Fibroblast of peridontal ligament (primary cell): Measurements from ENCODE around the gene USH2A.
A peak's percentile ranks its signal among the peaks of the same experiment; 100 is the strongest.
"Not testable (repeated sequence)": the region's sequence is repeated elsewhere in the genome, so short reads cannot be mapped to it uniquely, and the experiment has no call there.

ENCODE experiments used
- DNase-seq: peaks from one replicate; pipeline ENCODE4 v3.0.0-alpha.2; 2010; ENCODE audit errors: extremely low read depth

USH2A gene

DNA sequence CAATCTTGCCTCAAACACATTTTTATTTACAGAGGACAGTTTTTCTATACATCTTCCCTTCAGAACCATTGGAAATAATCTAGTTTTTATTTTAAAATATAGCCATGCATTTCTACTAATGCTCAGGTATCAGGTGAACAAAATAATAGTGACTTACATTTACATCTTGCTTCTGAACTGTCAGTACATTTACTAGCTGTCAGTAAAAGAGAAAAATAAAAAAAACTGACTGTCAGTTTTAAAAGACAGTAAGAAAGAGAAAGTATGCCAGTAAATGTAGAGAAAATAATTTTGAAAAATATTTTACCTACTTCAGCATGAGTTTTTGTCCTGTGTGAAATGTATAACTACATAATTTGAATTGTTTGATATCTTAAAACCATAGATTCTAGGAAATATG lies 33.5 kb downstream of the USH2A start:
- DNase-seq, result no peak

DNA sequence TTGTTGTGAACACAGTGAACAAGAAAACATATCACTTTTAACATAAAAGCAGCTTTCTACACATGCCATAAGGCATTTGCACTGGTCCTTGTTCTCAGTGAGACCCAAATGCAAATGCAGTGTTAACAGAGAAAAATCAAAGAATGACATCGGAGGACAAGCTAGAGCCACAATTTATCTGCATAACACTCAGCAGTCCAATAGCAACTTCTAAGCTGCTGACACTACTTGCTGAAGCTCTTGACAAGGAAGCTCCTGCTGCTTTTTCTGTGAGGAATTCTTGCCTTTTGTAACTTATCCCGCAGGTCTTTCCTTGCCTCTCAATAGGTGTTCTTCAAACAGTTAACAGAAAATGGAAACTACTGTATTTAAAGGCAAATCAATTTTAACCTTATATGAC lies 34.7 kb downstream of the USH2A start:
- DNase-seq, result no peak

DNA sequence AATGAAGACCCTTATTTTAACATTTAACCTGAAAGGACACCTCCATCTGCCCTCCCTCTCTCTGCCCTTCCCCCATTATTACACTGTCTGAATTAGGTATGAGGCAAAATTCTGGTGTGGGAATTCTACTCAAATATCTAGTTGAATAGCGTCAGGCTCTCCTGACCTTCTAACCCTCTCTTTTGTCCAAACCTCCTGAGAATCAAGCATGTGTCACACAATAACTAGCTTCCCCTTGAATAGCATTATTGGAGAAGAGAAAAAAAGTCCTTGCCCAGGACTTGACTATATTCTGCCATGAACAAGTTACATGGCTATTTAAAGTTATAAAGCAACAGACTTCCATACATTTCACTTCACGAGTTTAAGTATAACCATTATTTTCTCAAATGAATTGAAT lies 35.5 kb downstream of the USH2A start:
- DNase-seq, result no peak

DNA sequence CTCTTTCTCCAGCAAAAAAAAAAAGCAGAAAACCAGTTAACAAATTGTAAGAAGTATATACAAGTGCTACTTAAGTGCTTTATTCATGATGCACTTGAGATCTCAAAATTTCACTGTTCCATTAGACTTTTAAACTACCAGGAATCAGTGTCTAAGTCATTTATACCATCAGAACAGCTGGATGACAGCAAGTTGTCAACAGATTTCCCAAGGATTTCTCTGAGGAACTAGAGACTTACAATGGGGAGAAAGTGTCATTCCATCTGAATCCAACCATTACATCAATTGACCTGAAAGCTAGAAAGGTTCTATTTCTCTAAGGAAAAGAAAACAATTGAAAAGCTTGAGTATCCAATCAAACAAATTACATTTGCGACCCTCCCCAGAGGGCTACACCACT lies 43.8 kb downstream of the USH2A start:
- DNase-seq, result no peak

DNA sequence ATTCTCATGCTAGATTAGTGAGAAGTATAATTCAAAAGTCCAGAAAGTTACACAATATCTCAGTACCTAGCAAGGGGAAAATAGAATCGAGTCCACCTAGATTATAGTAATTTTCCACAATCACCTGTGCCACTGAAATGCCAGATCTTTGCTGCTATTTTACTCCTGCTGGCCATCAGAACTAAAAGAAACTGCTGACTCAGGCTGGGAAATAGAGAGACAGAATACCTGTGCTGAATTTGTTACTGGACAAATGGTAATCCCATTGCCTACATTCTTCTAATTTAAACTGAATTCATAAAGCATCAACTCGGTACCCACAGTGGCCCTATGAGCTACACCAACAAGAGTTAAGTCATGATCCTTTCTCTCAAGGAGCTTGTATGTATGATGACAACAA lies 55.0 kb downstream of the USH2A start:
- no peak for DNase-seq

DNA sequence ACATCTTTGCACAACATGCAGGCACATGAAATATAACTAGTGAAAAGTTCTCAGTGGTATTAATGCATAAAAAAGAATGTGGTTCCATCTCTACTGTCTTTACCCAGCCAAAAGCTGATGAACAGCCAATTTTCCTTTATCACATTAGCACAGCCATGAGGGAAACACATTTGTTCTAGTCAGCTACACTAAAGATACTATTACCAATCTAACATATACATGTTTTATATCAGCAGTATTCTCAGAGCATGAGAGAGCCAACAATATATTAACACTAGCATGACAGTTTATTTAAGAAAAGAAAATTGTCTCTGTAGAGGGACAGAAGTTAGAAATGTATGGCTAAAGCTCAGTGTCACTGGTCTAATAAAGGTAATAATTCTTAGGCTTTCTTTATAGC lies 56.3 kb downstream of the USH2A start:
- no peak for DNase-seq

DNA sequence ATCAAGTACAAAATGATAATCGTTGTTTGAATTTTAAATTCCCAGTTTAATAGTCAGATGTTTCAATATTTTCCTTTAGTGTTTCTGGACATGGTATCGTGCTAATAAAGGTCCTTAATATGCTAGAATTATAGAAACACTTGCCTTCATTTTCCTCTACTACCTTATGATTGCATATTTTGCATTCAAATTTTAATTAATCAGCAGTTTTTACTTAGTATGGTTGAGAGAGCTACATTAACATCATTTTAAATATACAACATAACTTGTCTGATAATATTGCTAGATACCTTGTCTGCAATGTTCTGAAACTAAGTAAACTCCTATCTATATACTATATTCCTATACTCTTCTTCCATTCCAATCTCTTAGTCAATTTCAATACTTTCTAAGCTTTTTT lies 66.3 kb downstream of the USH2A start:
- no peak for DNase-seq

DNA sequence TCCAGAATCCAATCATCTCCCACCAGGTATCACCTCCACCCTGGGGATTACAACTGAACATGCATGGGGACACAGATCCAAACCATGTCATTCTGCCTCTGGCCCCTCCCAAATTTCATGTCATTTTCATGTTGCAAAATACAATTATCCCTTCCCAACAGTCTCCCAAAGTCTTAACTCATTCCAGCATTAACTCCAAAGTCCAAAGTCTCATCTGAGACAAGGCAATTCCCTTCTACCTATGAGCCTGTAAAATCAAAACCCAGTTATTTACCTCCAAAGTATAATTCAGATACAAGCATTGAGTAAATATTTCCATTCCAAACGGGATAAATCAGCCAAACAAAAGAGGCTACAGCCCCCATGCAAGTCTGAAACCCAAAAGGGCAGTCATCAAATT lies 73.1 kb downstream of the USH2A start:
- no peak for DNase-seq

DNA sequence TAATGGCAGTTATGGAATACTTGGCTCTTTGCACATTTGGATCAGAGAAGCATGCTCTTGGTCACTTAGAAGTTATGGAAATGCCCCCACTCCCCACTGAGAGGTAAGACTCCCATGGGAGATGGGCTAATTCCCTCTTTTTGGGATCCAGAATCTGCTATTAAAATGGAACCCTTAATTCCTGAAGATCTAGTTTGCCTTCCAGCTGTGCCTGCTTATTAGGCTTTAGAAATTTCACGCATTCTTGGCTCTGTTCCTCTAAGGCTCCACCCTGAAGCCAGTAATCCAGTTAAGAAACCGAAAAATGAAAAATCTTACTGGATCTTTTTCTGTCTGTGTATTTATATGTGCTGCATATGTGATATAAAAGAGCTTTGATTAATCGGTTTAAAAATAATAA lies 76.7 kb downstream of the USH2A start:
- DNase-seq, result no peak

DNA sequence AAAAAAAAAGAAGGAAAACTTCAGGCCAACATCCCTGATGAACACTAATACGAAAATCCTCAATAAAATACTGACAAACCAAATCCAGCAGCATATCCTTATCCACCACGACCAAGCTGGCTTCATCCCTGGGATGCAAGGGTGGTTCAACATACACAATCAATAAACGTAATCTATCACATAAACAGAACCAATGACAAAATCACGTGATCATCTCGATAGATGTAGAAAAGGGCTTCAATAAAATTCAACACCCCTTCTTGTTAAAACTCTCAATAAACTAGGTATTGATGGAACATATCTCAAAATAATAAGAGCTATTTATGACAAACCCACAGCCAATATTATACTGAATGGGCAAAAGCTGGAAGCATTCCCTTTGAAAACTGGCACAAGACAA lies 82.7 kb downstream of the USH2A start:
- not testable (repeated sequence) for DNase-seq

DNA sequence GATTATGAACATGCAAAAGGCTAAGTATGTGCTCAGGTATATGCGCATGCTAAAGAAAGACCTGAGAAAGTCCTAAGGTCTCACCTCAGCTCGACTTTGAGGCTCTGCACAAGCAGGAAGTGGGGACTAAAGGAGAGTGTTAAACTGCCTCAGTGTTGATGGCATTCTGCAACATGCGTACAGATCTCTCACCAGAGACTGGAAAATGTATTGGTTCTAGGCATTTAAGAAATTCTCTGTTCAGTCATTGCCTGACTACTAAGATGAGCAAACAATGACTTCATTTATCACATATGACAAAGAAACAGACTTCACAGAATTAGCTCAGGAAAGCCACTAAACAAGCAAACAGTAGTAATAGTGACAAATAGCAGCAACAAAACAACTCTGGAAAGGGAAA lies 90.8 kb downstream of the USH2A start:
- DNase-seq, result no peak

DNA sequence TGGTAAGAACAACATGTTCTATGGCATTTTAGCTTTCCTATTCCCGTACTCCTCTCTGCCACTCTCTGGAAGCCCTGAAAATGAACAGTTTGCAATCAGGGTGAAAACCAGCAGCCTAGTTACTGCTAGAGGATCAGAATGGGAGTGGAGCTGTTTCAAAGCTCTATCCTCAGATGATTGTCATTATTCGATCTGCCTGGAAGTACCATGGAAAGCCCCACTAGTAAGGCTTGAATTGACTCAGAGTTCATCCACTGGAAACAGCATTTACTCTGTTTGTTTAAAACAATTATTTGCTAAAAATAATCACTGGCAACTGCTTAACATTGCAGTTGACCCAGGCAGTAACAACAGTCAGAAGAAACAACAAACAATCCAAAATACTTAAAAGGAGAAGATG lies 91.2 kb downstream of the USH2A start:
- DNase-seq, result no peak

DNA sequence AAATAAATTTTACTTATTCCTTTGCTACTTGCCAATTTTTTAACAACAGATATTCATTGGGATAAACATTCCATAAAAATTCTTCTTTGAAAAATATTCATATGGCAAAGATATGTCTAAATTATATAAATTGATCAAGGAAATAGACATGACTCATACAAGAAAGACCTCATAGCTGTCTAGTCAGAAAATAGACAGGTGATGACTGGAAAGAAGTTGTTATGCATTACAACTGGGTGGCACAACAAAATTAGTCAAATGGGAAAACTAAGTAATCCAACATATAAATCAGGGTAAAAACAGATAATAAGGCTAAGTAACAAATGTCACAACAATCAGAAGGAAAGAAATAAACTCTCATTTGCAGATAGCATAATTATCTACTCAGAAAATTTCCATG lies 92.0 kb downstream of the USH2A start:
- DNase-seq, result no peak

DNA sequence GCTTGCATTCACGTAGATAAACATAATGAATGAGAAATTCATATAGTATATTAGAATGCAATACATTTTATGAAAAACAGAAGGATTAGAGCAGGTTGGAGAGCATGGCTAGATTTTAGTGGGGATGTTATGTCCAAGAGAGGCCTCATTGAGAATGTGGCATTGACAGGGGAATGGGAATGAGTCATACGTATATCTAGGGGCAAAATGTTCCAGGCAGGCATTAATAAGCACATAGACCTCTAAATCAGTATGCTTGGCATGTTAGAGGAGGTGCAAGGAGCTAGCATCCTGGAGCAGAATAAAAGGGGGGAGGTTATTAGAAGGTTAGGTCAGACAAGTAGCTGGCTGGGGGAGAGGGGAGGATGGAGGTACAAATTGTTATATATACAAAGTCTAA lies 93.0 kb downstream of the USH2A start:
- DNase-seq, result no peak

DNA sequence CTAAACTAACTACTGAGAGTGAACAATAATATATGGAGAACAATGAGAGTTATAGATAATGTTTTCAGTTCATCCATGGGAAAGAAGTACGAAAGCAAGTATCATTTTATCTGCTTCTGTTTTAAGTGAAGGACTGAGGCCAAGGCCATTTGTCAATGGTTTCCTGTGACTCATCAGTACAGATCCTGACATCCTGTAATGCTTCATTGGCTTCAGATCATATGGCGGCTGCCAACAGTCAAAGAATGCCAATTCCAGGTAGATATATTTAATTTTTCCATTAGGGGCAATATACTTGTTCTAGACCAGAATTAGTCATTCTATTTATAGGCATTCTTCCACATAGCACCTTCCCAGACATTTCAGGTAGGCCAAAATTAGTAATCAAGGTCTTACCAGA lies 97.3 kb downstream of the USH2A start:
- DNase-seq, result no peak

DNA sequence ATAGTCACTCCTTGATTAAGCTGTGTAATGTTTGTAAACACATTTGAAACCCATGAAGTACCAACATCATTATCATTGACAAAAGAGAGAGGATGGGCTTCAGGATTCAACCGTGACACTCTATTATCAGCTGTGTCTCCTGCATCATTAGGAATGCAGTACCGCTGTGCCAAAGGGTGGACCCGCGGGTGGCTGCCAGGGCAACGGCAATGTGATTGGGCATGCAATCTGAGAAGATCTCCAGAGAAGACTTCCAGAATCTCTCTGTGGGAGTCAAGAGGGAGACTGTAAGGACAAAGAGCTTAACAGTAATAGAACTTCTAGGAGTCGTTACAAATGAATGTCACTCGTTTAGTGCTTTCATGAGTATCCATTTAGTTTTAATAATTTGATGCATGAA lies 97.9 kb downstream of the USH2A start:
- no peak for DNase-seq

DNA sequence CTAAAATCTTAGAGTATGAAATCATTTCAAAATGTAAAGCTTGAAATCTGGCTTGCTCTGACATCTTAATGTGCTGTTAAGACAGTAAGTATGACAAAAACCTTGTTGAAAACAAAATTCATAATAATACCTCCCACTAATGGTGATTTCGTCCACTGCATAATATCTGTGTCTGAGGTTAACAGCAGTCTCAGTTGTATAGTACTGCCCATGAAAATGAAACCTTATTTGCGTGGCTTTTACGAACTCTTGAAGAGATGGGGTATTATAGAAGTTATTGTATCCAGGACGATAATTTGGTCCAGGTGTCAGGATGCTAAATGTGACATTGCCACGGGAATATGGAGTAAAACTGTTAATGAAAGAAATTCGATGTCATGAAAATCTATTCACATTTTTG lies 99.9 kb downstream of the USH2A start:
- no peak for DNase-seq

DNA sequence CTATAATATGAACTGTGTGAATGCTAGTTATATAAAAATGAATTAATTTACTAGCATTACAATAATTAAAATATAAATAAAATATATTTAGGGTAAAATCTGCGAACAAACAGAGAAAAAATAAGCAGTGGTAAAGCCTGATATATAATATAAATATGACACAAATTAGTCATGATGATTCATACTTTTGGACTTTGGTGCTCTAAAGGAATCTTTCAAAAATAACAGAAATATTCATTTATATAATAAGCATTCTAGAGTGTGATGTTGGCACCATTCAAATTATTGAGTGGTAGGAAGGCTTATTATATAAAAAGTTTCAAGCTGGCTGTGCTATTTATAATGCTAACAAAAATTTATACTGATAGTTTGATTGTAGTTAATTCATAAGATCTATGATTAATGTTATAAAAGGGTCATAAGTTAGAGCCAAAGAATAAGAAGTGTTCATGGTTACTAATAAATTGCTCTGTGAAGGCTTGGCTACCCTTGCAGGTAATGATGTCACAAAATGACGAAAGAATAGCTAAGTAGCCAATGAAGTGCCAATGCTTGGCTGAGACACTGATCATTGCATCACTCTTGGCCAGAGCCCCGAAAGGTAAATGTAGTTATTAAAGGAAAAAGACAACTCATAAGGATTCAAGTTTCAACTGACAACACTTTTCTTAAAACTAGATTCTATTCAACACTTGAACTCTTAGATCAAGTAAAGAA lies 108.7 kb downstream of the USH2A start:
- no peak for DNase-seq

DNA sequence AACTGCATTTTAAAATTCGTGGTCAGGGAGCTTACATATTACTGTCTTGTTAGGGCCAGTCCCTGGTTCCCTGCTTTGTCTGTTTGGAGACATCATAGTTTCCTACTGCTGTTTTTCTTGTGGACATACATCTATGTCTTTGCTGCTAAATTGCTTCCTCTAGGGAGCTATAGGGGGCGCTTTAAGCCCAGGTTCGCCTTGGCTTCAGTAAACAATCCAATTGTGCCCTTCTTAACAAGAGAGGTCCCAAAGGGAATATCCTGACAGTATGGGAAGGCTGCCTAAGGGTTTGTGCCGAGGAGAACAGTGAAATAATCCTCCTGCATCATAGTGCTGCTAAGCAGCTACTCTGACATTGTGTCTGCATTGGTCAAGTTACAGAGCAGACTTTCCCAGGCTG lies 112.5 kb downstream of the USH2A start:
- peak; percentile 46 for DNase-seq

DNA sequence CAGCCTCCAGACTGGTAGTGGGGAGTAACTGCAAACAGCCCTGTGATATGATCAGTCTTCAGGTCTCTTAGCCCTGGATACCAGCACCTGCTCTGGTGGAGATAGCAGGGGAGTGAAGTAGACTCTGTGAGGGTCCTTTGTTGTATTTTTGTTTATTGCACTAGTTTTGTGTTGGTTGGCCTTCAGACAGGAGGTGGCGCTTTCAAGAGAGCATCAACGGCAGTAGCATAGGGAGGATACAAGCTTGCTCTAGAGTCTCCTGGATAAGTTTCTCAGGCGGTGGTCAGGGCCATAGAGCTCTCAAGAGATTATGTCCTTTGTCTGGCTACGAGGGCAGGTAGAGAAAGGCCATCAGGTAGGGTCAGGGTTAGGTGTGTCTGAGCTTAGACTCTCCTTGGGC lies 116.4 kb downstream of the USH2A start:
- no peak for DNase-seq

DNA sequence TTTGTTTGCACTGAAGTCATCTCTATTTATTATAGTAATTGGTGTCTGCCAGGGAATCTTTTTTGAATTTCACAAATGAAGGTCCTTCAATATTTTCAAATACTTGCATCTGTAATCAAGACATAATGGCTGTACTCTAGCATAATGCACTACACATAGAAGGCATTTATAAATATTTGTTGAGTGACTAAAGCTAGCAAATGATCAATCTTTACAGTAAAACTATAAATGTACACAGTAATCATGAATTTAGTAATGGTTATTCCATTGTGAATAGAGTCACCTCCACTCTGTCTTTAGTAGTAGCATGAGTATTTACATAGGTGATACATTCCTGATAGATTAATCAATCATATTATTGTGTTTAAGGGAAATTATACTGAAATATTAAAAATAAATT lies 119.6 kb downstream of the USH2A start:
- no peak for DNase-seq

DNA sequence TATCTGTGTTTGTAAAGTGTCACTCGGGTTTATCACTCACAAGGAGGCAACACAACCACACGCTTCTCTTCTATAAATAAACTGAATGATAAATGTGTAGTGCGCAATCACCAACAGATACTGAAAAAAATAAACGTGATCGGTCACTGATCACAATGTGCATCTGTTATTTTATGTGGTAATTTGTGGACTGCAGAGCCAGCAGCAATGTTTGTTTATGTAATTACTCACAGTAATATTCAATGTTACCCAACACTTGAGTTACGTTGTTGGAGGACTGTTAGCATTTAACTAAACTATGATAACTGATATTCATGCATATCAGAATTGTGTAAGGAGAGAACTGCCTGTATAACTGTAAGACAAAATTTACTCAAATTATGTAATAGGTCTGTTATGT lies 129.6 kb downstream of the USH2A start:
- DNase-seq, result peak; percentile 6

DNA sequence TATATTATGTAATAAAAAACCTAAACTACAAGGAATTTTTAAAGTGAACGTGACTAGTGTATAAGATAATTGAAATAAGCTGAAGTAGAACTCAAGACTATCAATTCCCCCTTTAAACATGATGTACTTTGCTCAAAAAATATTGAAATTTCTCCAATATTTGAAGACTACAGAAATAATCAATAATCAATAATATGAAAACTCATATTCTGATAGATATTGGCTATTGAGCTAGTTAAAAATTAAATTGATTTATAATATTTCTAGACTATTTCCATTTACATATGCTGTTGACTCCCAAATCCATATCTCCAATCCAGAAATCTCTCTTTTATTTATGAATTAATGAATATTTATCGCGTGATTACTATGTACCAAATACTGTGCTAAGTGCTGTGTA lies 133.2 kb downstream of the USH2A start:
- DNase-seq, result no peak

DNA sequence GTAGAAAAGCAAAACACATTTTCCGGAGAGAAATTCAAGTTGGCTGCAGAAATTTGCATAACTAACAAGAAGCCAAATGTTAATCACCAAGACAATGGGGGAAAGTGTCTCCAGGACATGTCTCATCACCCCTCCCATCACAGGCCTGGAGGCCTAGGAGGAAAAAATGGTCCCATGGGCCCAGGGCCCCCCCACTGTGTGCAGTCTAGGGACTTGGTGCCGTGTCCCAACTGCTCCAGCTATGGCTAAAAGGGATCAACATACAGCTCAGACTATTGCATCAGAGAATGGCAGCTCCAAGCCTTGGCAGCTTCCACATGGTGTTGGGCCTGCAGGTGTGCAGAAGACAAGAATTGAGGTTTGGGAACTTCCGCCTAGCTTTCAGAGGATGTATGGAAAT lies 138.2 kb downstream of the USH2A start:
- no peak for DNase-seq

DNA sequence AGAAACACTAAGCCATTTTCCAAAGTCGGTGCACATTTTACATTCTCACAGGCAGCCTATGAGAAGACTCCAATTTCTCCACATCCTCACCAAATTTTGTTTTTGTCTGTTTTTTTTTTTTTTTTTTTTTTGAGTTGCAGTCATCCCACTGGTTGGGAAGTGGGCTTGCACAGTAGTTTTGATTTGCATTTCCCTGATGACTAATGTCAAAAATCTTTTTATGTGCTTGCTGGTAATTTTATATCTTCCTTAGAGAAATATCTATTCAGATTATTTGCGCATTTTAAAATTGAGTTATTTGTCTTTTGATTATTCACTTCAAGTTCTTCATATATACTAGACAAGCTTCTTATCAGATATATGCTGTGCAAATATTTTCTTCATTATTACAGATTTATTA lies 141.5 kb downstream of the USH2A start:
- DNase-seq, result no peak
